Tibial nerve (tissue), 4 donors: ENCODE measurements around the gene FRYL.

Experiments used
- CTCF ChIP-seq, 5 experiments: fragments of 200-600 bp in 3 of 5; fragments of 450-650 bp in 2 of 5; sonication (generic) in 3 of 5; IDR thresholded peaks; one replicate each; pipeline ENCODE4 v1.5.1; 2016 to 2019; ENCODE audit warnings: antibody characterized with exemption in 5 of 5, mild to moderate bottlenecking in 3 of 5, moderate library complexity in 2 of 5
- EP300 ChIP-seq, 2 donors: sonication (generic); formaldehyde crosslinking; IDR thresholded peaks; one replicate each; pipeline ENCODE4 v1.6.1; 2017; ENCODE audit warnings: antibody characterized with exemption in 2 of 2, mild to moderate bottlenecking in 1 of 2
- POLR2A ChIP-seq, 2 donors: fragments of 450-650 bp; IDR thresholded peaks; one replicate each; pipeline ENCODE4 v1.6.1; 2017; ENCODE audit warnings: antibody characterized with exemption in 2 of 2, mild to moderate bottlenecking in 2 of 2, moderate library complexity in 2 of 2

GRCh38 chr4:48660347-48660746 lies 119.7 kb downstream of the FRYL start:
- TF ChIP-seq CTCF (IDR thresholded peaks at IDR 0.05) (no peak), POLR2A (IDR thresholded peaks at IDR 0.05) (no peak), EP300 (IDR thresholded peaks at IDR 0.05) (no peak)
